Large intestine (tissue), 3 donors: ENCODE results near the gene NTM. TPM values are rescaled to one million over a fixed set of nuclear protein-coding genes. Genes with fewer than 3 reads are reported as not detected.

Experiments used
- DNase-seq, 2 donors: peaks; one replicate each; pipeline versions ENCODE4 v3.0.0 to v3.0.0-alpha.2; 2013
- H3K27ac ChIP-seq: one replicate; pipeline ENCODE4 v1.5.1; 2013; ENCODE audit warnings: low read length
- H3K27me3 ChIP-seq: 2 replicates; pipeline ENCODE4 v1.6.1; 2013; ENCODE audit warnings: low read length; ENCODE audit not compliant: control insufficient read depth, insufficient read depth
- H3K36me3 ChIP-seq: 2 replicates; pipeline ENCODE4 v1.6.1; 2013; ENCODE audit warnings: low read length; ENCODE audit not compliant: control insufficient read depth, insufficient read depth
- H3K4me1 ChIP-seq: one replicate; pipeline ENCODE4 v1.6.1; 2013; ENCODE audit warnings: low read length; ENCODE audit not compliant: control insufficient read depth, insufficient read depth
- H3K4me3 ChIP-seq: one replicate; pipeline ENCODE4 v1.5.1; 2013; ENCODE audit warnings: low read length
- H3K9me3 ChIP-seq: one replicate; pipeline ENCODE4 v1.6.1; 2013; ENCODE audit warnings: mild to moderate bottlenecking, low read depth, low read length, moderate library complexity; ENCODE audit not compliant: control insufficient read depth
- WGBS: methylation state at CpG from one replicate; pipeline ENCODE4 v1.1.5; 2013; ENCODE audit warnings: low lambda C conversion rate; ENCODE audit not compliant: insufficient coverage; 5-methylcytosine and 5-hydroxymethylcytosine counted together
- polyA plus RNA-seq: library from polyadenylated mRNA; unstranded; fragments of 120-200 nt; gene quantifications from one replicate; pipeline ENCODE4 v1.2.1, GENCODE V29; 2013

The NTM gene
- polyA plus RNA-seq, 1 donor, result 17.2 TPM

GRCh38 chr11:131446590-131447275, 76.3 kb downstream of the NTM start:
- H3K9me3 ChIP-seq, result no peaks in the 10 kb centered on the region
- WGBS, result 60% methylated on average over 1 of the region's 5 CpGs

GRCh38 chr11:131447277-131447815, 76.9 kb downstream of the NTM start:
- DNase-seq, result no peak
- Histone ChIP-seq H3K36me3 (no peaks in the 10 kb centered on the region), H3K27me3 (no peaks in the 10 kb centered on the region), H3K4me1 (no peaks in the 10 kb centered on the region), H3K4me3 (no peak overlapping the region), H3K27ac (no peak overlapping the region), H3K9me3 (no peaks in the 10 kb centered on the region)
- 45% methylated on average over 2 of the region's 10 CpGs for WGBS

More at GRCh38 chr11:131446590-131447275, 76.3 kb downstream of the NTM start:
- H3K36me3 ChIP-seq, result no peaks in the 10 kb centered on the region
- no peak overlapping the region for H3K4me3 ChIP-seq
- no peaks in the 10 kb centered on the region for H3K4me1 ChIP-seq
- H3K27me3 ChIP-seq, result no peaks in the 10 kb centered on the region
- DNase-seq, result no peak
- no peak overlapping the region for H3K27ac ChIP-seq

GRCh38 chr11:131447898-131448297, 77.5 kb downstream of the NTM start:
- Histone ChIP-seq H3K9me3 (no peaks in the 10 kb centered on the region), H3K27me3 (no peaks in the 10 kb centered on the region), H3K36me3 (no peaks in the 10 kb centered on the region), H3K4me3 (no peak overlapping the region), H3K27ac (no peak overlapping the region), H3K4me1 (no peaks in the 10 kb centered on the region)
- DNase-seq, result no peak
- WGBS, result no CpG with 5 or more reads among the region's 11 CpGs

- no peak overlapping the region for H3K4me3 ChIP-seq
- DNase-seq, result no peak
- H3K27ac ChIP-seq, result no peak overlapping the region
- no peaks in the 10 kb centered on the region for H3K27me3 ChIP-seq
- H3K36me3 ChIP-seq, result no peaks in the 10 kb centered on the region
- H3K4me1 ChIP-seq, result no peaks in the 10 kb centered on the region
- WGBS, result 80% methylated on average over 5 of the region's 17 CpGs
- no peaks in the 10 kb centered on the region for H3K9me3 ChIP-seq
These were observed 78.9 kb downstream of the NTM start for GRCh38 chr11:131449036-131450019.

GRCh38 chr11:131454490-131454889, 84.1 kb downstream of the NTM start:
- Histone ChIP-seq H3K4me3 (no peak overlapping the region), H3K27me3 (no peaks in the 10 kb centered on the region), H3K9me3 (no peaks in the 10 kb centered on the region), H3K27ac (no peak overlapping the region), H3K4me1 (no peaks in the 10 kb centered on the region), H3K36me3 (no peaks in the 10 kb centered on the region)
- no peak for DNase-seq
- no CpG with 5 or more reads among the region's 5 CpGs for WGBS

GRCh38 chr11:131454989-131455388, 84.6 kb downstream of the NTM start:
- no peaks in the 10 kb centered on the region for H3K9me3 ChIP-seq
- no peaks in the 10 kb centered on the region for H3K36me3 ChIP-seq
- H3K27ac ChIP-seq, result no peak overlapping the region
- WGBS, result no CpG with 5 or more reads among the region's 9 CpGs
- no peaks in the 10 kb centered on the region for H3K4me1 ChIP-seq
- DNase-seq, result no peak
- H3K27me3 ChIP-seq, result no peaks in the 10 kb centered on the region
- H3K4me3 ChIP-seq, result no peak overlapping the region

GRCh38 chr11:131455843-131456704, 85.7 kb downstream of the NTM start:
- no peak for DNase-seq
- WGBS, result 86% methylated on average over 3 of the region's 9 CpGs
- Histone ChIP-seq H3K4me3 (no peak overlapping the region), H3K9me3 (no peaks in the 10 kb centered on the region), H3K4me1 (no peaks in the 10 kb centered on the region), H3K27me3 (no peaks in the 10 kb centered on the region), H3K27ac (no peak overlapping the region), H3K36me3 (no peaks in the 10 kb centered on the region)

- Histone ChIP-seq H3K4me3 (no peak overlapping the region), H3K27me3 (no peaks in the 10 kb centered on the region), H3K36me3 (no peaks in the 10 kb centered on the region), H3K9me3 (no peaks in the 10 kb centered on the region), H3K27ac (no peak overlapping the region), H3K4me1 (no peaks in the 10 kb centered on the region)
- WGBS, result 60% methylated on average over 1 of the region's 3 CpGs
- DNase-seq, result no peak
These were observed 86.7 kb downstream of the NTM start for GRCh38 chr11:131457163-131457562.

- H3K4me1 ChIP-seq, result no peaks in the 10 kb centered on the region
- H3K36me3 ChIP-seq, result no peaks in the 10 kb centered on the region
- no peaks in the 10 kb centered on the region for H3K9me3 ChIP-seq
- peaks cover 3% of the 10 kb centered on the region for H3K27me3 ChIP-seq
- DNase-seq, result no peak
- no peak overlapping the region for H3K4me3 ChIP-seq
- H3K27ac ChIP-seq, result no peak overlapping the region
- WGBS, result no CpG with 5 or more reads among the region's 3 CpGs
These were observed 88.0 kb downstream of the NTM start for GRCh38 chr11:131458421-131458820.

GRCh38 chr11:131460931-131461330, 90.5 kb downstream of the NTM start:
- WGBS, result no CpG with 5 or more reads among the region's 2 CpGs
- Histone ChIP-seq H3K4me1 (no peaks in the 10 kb centered on the region), H3K9me3 (no peaks in the 10 kb centered on the region), H3K36me3 (no peaks in the 10 kb centered on the region), H3K4me3 (no peak overlapping the region), H3K27me3 (peaks cover 15% of the 10 kb centered on the region), H3K27ac (no peak overlapping the region)
- no peak for DNase-seq
